GM04503 (cell line): Measurements from ENCODE around the gene CYP2B6.
"Not testable (repeated sequence)": the region's sequence is repeated elsewhere in the genome, so short reads cannot be mapped to it uniquely, and the experiment has no call there.

Experiments
- DNase-seq: peaks from one replicate; pipeline ENCODE4 v3.0.0-alpha.2; 2012; ENCODE audit warnings: low read depth

The CYP2B6 gene

DNA sequence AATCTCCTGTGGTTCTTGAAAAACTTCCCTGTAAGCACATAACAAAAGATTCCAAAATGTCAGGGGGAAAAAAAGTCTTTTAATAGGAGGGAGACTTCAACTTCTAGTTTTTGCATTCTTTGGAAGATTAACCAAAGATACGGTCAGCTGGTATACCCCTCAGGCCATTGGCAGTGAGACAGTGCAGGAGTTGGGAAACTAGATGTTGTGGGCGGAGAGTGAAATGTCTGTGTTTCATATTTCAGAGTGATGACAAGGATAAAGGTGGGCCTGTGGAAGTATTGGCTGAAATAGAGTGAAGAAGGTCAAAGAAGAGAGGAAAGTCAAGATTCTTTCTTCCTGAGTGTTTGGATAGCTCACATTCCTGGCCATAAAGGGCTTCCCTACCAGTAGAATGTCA is 40.8 kb downstream of the CYP2B6 start:
- no peak for DNase-seq

DNA sequence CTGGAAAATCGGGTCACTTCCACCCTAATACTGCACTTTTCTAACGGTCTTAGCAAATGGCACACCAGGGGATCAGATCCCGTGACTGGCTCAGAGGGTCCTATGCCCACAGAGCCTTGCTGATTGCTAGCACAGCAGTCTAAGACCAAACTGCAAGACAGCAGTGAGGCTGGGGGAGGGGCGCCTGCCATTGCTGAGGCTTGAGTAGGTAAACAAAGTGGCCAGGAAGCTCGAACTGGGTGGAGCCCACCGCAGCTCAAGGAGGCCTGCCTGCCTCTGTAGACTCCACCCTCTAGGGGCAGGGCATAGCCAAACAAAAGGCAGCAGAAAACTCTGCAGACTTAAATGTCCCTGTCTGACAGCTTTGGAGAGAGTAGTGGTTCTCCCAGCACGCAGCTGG is 42.2 kb downstream of the CYP2B6 start:
- not testable (repeated sequence) for DNase-seq

DNA sequence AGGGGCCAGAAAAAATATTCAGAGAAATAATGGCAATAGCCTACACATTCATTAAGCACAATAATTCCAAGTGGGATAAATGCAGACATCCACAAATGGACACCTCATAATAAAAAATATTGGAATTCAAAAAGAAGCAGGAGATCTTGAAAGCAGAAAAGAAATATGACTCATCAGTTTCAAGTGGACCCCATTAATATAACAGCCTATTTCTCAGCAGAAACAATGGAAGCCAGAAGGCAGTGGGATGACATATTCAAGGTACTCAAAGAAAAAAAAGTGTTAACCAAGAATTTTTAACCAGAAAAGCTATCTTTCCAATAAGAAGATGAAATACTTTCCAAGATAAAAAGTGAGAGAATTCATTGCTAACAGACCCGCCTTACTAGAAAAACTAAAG is 48.7 kb downstream of the CYP2B6 start:
- DNase-seq, result no peak

DNA sequence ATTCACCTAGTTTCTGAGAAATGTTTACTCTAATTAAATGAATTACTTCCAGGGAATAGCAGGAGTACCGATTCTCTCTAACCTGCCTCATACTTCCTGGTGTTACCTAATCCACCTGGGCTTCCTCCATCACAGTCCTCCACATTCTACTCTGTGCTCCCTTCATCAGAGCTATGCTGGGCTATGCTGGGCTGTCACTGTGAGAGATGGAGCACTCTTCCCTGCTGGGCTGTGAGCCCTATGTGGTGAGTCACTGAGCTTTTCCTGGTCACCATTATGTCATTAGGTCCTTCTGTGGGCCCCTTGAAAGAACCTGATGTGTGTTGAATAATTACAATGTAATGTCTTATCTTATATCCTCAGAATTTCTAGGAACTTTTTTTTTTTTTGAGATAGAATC is 54.0 kb downstream of the CYP2B6 start:
- DNase-seq, result not testable (repeated sequence)

DNA sequence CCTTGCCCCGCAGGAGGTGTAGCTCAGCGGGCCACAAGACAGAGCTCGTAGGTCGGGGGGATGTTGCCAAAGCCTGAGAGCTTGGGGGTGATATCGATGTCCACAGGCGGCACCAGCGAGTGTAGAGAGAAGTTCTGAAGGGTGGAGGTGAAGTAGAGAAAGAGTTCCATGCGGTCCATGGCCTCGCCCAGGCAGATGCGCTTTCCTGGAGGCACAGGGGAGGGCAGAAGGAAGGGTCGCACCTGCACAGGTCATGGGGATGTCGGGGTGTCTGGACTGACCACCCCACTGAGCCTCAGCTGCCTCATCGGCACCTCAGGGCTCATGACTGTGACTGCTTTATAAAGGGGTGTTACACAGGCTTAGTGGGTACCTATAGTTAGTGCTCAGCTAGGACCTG is 59.3 kb downstream of the CYP2B6 start:
- no peak for DNase-seq

DNA sequence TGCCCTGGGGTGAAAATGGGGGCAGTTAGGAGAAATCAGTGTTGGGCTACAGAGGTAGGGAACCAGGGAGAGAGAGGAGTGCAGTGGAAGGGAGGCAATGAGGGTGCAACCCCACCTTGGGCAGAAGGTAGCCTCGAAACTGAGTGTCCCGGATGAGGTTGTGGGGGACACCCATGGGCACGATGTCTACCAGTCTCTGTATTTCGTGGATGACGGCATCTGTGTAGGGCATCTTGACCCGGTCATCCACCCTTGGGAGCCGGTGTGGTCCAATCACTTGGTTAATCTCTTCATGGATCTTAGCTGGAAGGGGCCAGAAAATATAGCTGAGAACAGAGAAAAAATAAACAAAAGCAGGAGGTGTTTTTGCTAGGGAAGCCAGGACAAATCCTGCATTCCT is 61.1 kb downstream of the CYP2B6 start:
- DNase-seq, result not testable (repeated sequence)

DNA sequence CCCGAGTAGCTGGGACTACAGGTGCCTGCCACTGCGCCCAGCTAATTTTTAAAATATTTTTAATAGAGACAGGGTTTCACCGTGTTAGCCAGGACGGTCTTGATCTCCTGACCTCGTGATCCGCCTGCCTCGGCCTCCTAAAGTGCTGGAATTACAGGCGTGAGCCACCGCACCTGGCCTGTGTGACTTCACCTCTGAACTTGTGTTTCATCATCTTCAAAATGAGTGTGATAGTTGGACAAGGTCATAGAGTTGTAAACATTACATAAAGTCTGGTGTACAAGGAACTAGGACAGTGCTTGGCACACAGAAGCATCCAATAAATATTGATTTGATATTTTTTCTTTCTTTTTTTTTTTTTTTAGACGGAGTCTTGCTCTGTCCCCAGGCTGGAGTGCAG is 62.2 kb downstream of the CYP2B6 start:
- not testable (repeated sequence) for DNase-seq

DNA sequence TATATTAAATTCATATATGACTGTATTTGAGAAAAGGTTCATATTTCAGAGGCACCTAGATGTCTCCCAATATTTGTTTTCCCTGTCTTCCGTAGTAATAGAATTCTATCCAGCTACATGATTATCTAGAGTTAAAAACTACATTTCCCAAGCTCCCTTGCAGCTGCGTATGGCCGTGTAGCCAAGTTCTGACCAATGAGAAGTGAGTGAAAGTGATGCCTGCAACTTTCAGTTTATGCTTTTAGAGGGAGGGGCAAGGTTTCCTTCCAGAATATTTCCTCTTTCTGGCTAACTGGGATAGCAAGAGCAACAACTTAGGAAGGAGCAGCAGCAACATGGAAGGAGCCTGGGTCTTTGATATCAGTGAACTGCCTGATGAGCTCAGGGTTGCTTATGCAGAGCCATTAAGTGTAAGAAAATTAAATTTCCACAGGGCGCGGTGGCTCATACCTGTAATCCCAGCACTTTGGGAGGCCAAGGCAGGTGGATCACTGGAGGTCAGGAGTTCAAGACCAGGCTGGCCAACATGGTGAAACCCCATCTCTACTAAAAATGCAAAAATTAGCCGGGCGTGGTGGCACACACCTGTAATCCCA is 74.0 kb downstream of the CYP2B6 start:
- DNase-seq, result no peak
